ENCODE results near the gene ANKRD26.

- TF ChIP-seq CTCF (conservative IDR thresholded peaks at IDR 0.05; ENCODE audit: low read depth, low read length): no peak
- no peak for TF ChIP-seq EZH2 (IDR thresholded peaks at IDR 0.05; ENCODE audit: borderline replicate concordance, low read depth, low read length, poor library complexity, severe bottlenecking)
These were observed 80.5 kb downstream of the ANKRD26 start for GRCh38 chr10:27019827-27020226.

All from A673 (cell line).